ENCODE data around the gene VKORC1L1. TPM values are rescaled to one million over a fixed set of nuclear protein-coding genes. Genes with fewer than 3 reads are reported as not detected.

VKORC1L1 gene
- total RNA-seq, 1 experiment from 2014 or later: 30.9 TPM

DNA sequence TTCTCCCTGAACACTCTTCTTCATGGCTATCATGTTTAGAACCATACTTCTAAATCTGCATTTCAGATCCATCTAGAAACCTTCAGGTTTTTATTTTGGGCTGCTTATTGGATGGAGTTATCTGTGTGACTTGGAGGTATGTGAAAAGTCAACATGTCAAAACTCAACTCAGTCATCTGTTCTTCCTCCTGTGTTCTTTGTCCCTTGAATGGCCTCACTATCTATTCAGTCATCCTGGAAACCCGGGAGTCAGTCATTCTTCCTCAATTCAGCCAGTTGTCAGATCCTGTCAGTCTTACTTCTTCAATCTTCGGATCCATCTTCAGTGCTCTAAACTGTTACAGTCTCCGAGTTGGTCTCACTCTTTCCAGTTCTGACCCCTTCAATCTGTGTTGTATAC, 52.2 kb downstream of the VKORC1L1 start:
- Histone ChIP-seq H3K9me3 (ENCODE audit: control insufficient read depth in 1 of 2, insufficient read depth in 1 of 2, low read depth in 1 of 2, low read length in 2 of 2) (no peaks in the 10 kb centered on the region), H3K36me3 (ENCODE audit: control insufficient read depth in 1 of 2, insufficient read depth in 2 of 2, low read length in 2 of 2) (no peaks in the 10 kb centered on the region), H3K4me3 (replicated peaks in 1 of 2; ENCODE audit: low read depth in 1 of 2, low read length in 2 of 2) (no peak overlapping the region), H4K20me1 (ENCODE audit: insufficient read depth) (peaks cover 8% of the 10 kb centered on the region; the same call in 1 of the 2 replicates), H3K9me2 (ENCODE audit: insufficient read depth) (no peaks in the 10 kb centered on the region), H3K9ac (ENCODE audit: low read length) (no peak overlapping the region), H3K4me2 (ENCODE audit: low read length) (no peak overlapping the region), H3K4me1 (ENCODE audit: control insufficient read depth in 1 of 2, insufficient read depth in 2 of 2, low read length in 2 of 2) (no peaks in the 10 kb centered on the region), H3K27ac (ENCODE audit: low read depth, low read length) (no peak overlapping the region), H3K27me3 (ENCODE audit: insufficient read depth, low read length) (no peaks in the 10 kb centered on the region), H3K79me2 (ENCODE audit: insufficient read depth, low read length) (peaks cover 64% of the 10 kb centered on the region), H2AFZ (ENCODE audit: low read depth, low read length, poor library complexity, severe bottlenecking) (no peak overlapping the region)
- no peak for DNase-seq (ENCODE audit: low read depth, low spot score)
- ChIA-PET RAD21 (ENCODE audit: low non-redundant PET in 1 of 2, low total read pairs in 2 of 2, uncharacterized antibody in 2 of 2, unreplicated experiment in 2 of 2) (no interaction called here), POLR2A (no interaction called here), CTCF (no interaction called here)
- ATAC-seq: no peak
- TF ChIP-seq EGR1 (IDR thresholded peaks at IDR 0.05; ENCODE audit: low read depth) (no peak), ZFX (IDR thresholded peaks at IDR 0.05) (no peak), POLR2AphosphoS5 (IDR thresholded peaks at IDR 0.05; ENCODE audit: low read depth, low read length) (no peak), CBX3 (IDR thresholded peaks at IDR 0.05; ENCODE audit: low read depth) (no peak), SIN3A (IDR thresholded peaks at IDR 0.05; ENCODE audit: low read depth) (no peak), EZH2 (IDR thresholded peaks at IDR 0.05) (no peak), YY1 (IDR thresholded peaks at IDR 0.05; ENCODE audit: extremely low read depth, insufficient replicate concordance, low read depth, low read length) (no peak), SRF (IDR thresholded peaks at IDR 0.05; ENCODE audit: low read depth) (no peak), ELF1 (IDR thresholded peaks at IDR 0.05; ENCODE audit: borderline replicate concordance, low read depth) (no peak), POLR2A (IDR thresholded peaks at IDR 0.05; ENCODE audit: borderline replicate concordance, extremely low read depth, insufficient read depth, insufficient read length) (no peak), FOSL1 (IDR thresholded peaks at IDR 0.05; ENCODE audit: low read depth) (no peak), ZNF274 (IDR thresholded peaks at IDR 0.05; ENCODE audit: low read depth, low read length) (no peak), RAD21 (IDR thresholded peaks at IDR 0.05; ENCODE audit: low read depth) (no peak), CEBPB (IDR thresholded peaks at IDR 0.05; ENCODE audit: low read depth) (no peak)
- TF ChIP-seq, protein P1, sequence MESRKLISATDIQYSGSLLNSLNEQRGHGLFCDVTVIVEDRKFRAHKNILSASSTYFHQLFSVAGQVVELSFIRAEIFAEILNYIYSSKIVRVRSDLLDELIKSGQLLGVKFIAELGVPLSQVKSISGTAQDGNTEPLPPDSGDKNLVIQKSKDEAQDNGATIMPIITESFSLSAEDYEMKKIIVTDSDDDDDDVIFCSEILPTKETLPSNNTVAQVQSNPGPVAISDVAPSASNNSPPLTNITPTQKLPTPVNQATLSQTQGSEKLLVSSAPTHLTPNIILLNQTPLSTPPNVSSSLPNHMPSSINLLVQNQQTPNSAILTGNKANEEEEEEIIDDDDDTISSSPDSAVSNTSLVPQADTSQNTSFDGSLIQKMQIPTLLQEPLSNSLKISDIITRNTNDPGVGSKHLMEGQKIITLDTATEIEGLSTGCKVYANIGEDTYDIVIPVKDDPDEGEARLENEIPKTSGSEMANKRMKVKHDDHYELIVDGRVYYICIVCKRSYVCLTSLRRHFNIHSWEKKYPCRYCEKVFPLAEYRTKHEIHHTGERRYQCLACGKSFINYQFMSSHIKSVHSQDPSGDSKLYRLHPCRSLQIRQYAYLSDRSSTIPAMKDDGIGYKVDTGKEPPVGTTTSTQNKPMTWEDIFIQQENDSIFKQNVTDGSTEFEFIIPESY (IDR thresholded peaks at IDR 0.05; ENCODE audit: extremely low read depth, insufficient replicate concordance, low read length): no peak
- TF ChIP-seq, protein P2, sequence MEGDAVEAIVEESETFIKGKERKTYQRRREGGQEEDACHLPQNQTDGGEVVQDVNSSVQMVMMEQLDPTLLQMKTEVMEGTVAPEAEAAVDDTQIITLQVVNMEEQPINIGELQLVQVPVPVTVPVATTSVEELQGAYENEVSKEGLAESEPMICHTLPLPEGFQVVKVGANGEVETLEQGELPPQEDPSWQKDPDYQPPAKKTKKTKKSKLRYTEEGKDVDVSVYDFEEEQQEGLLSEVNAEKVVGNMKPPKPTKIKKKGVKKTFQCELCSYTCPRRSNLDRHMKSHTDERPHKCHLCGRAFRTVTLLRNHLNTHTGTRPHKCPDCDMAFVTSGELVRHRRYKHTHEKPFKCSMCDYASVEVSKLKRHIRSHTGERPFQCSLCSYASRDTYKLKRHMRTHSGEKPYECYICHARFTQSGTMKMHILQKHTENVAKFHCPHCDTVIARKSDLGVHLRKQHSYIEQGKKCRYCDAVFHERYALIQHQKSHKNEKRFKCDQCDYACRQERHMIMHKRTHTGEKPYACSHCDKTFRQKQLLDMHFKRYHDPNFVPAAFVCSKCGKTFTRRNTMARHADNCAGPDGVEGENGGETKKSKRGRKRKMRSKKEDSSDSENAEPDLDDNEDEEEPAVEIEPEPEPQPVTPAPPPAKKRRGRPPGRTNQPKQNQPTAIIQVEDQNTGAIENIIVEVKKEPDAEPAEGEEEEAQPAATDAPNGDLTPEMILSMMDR (IDR thresholded peaks at IDR 0.05 in 2 of 3, conservative IDR thresholded peaks at IDR 0.05 in 1 of 3; ENCODE audit: borderline replicate concordance in 1 of 3, insufficient read depth in 1 of 3, low read depth in 2 of 3, low read length in 2 of 3): no peak
- TF ChIP-seq, protein P3, sequence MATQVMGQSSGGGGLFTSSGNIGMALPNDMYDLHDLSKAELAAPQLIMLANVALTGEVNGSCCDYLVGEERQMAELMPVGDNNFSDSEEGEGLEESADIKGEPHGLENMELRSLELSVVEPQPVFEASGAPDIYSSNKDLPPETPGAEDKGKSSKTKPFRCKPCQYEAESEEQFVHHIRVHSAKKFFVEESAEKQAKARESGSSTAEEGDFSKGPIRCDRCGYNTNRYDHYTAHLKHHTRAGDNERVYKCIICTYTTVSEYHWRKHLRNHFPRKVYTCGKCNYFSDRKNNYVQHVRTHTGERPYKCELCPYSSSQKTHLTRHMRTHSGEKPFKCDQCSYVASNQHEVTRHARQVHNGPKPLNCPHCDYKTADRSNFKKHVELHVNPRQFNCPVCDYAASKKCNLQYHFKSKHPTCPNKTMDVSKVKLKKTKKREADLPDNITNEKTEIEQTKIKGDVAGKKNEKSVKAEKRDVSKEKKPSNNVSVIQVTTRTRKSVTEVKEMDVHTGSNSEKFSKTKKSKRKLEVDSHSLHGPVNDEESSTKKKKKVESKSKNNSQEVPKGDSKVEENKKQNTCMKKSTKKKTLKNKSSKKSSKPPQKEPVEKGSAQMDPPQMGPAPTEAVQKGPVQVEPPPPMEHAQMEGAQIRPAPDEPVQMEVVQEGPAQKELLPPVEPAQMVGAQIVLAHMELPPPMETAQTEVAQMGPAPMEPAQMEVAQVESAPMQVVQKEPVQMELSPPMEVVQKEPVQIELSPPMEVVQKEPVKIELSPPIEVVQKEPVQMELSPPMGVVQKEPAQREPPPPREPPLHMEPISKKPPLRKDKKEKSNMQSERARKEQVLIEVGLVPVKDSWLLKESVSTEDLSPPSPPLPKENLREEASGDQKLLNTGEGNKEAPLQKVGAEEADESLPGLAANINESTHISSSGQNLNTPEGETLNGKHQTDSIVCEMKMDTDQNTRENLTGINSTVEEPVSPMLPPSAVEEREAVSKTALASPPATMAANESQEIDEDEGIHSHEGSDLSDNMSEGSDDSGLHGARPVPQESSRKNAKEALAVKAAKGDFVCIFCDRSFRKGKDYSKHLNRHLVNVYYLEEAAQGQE (IDR thresholded peaks at IDR 0.05; ENCODE audit: low read depth): no peak
- intact Hi-C loops (cut with micrococcal nuclease): no loop called here
- BruUV-seq (replicated peaks): no TSS peak

Measured in HCT116 (cell line).